ENCODE measurements around the gene CD82. TPM values are rescaled to one million over a fixed set of nuclear protein-coding genes. Genes with fewer than 3 reads are reported as not detected.

CD82 gene
- total RNA-seq, 6 experiments from 2014 or later = 18.9 to 69.4 (median 48.6) TPM

DNA sequence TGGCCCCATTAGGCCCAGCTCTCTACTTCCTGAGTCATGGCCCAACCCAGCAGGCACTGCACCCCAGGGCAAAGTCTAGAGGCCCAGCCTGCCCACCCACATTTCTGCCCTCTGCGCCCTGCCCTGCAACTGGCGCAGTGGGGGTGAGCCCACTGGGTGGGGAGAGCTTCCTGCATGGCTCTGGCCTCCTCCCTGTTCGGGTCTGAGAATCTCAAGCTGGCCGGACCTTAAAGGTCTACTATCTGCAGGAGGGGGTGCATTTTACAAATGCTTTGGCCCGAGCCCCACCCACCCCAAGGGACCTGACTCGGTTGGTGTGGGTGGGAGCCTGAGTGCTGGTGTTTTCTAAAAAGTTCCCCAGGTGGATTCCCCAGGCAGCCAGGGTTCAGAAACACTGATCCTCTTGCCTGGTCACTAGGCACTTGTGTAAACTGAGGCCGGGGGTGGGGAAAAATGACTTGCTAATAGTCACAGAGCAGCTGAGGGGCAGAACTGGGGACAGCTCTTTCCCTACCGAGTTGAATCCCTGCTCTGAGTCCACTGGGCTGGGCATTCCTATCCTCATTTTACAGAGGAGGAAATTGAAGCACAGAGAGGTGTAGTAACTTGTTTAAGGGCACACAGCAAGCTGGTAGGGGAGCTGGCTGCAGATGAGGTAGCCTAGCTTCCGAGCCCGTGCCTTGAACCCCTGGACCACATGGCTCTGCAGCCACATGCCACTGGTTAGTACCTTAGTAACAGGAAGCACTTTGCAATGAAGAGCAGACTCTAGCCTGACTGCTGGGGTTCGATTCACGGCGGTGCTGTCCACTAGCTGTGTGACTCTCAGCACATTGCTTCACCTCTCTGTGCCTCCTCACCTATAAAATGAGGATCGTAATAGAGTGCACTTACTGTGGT, 36.3 kb downstream of the CD82 start:
- no peaks in the 10 kb centered on the region for H3K27me3 ChIP-seq
- no peak overlapping the region for H3K27ac ChIP-seq
- peaks cover 0 to 7% (median 0%) of the 10 kb centered on the region in 4 donors for H3K4me1 ChIP-seq
- TF ChIP-seq, protein P1, sequence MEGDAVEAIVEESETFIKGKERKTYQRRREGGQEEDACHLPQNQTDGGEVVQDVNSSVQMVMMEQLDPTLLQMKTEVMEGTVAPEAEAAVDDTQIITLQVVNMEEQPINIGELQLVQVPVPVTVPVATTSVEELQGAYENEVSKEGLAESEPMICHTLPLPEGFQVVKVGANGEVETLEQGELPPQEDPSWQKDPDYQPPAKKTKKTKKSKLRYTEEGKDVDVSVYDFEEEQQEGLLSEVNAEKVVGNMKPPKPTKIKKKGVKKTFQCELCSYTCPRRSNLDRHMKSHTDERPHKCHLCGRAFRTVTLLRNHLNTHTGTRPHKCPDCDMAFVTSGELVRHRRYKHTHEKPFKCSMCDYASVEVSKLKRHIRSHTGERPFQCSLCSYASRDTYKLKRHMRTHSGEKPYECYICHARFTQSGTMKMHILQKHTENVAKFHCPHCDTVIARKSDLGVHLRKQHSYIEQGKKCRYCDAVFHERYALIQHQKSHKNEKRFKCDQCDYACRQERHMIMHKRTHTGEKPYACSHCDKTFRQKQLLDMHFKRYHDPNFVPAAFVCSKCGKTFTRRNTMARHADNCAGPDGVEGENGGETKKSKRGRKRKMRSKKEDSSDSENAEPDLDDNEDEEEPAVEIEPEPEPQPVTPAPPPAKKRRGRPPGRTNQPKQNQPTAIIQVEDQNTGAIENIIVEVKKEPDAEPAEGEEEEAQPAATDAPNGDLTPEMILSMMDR (IDR thresholded peaks at IDR 0.05) = no peak
- no peak for TF ChIP-seq POLR2A (IDR thresholded peaks at IDR 0.05)
- 91% methylated on average over 9 of the region's 14 CpGs for WGBS (ENCODE audit: insufficient coverage, low coverage, low lambda C conversion rate, missing lambda C conversion rate)
- H3K36me3 ChIP-seq = peaks cover 0 to 10% (median 4%) of the 10 kb centered on the region in 4 donors
- H3K4me3 ChIP-seq = no peak overlapping the region
- intact Hi-C loops (cut with DNase I) = no loop called here
- ATAC-seq (no peak), DNase-seq (no peak)
- H3K9me3 ChIP-seq = no peaks in the 10 kb centered on the region

DNA sequence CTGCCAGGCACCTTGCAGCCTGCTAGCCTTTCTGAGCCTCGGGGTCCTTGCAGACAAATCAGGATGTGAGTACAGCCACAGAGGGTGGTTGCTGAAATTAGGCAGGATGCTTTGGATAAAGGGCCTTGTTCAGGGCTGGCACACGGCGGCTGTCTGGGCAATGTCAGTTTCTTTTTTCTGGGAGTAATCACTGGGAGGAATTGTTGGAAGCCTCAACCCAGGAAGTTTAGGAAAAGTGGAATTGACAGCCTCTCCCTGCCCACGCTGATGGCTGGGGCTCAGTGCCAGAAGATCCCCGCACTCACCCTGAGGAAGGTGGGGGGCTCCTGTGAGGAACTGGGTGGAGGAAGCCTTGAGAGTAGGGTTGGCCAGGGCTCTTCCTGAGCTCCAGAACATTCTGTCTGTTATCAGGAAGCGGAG, 37.4 kb downstream of the CD82 start:
- TF ChIP-seq POLR2A (IDR thresholded peaks at IDR 0.05) = no peak
- TF ChIP-seq, protein P1 (IDR thresholded peaks at IDR 0.05) = no peak
- no peak overlapping the region for H3K4me3 ChIP-seq
- H3K27ac ChIP-seq = no peak overlapping the region
- 87% methylated on average over 3 of the region's 6 CpGs for WGBS (ENCODE audit: insufficient coverage, low coverage, low lambda C conversion rate, missing lambda C conversion rate)
- intact Hi-C loops (cut with DNase I) = no loop called here
- no peaks in the 10 kb centered on the region for H3K9me3 ChIP-seq
- peaks cover 0 to 10% (median 4%) of the 10 kb centered on the region in 4 donors for H3K36me3 ChIP-seq
- DNase-seq (no peak), ATAC-seq (peak in 1 of 4 donors; percentile 4)
- no peaks in the 10 kb centered on the region for H3K4me1 ChIP-seq
- H3K27me3 ChIP-seq = no peaks in the 10 kb centered on the region

DNA sequence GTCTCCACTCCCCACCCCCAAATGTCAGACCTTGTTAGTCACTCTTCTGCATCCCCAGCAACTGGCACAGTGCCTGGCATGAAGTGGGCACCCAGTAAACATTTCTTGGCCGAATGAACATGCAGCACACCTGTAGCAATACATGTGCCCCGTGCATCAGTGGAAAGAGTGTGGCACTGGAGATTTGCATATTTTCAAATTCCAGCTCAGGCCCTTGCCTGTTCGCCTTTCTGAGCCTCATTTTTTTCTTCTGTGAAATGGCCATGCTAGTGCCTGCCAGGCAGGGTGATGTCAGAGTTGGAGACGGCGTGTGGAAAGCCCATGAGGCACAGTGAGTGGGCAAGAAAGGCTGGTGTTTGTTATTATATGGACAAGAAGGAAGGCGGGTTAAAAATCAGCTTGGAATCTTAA, 38.7 kb downstream of the CD82 start:
- no peak for TF ChIP-seq POLR2A (IDR thresholded peaks at IDR 0.05)
- TF ChIP-seq, protein P1 (IDR thresholded peaks at IDR 0.05) = no peak
- intact Hi-C loops (cut with DNase I) = no loop called here
- Histone ChIP-seq H3K9me3 (no peaks in the 10 kb centered on the region), H3K36me3 (peaks cover 0 to 10% (median 4%) of the 10 kb centered on the region in 4 donors), H3K27me3 (no peaks in the 10 kb centered on the region), H3K27ac (no peak overlapping the region), H3K4me3 (no peak overlapping the region), H3K4me1 (no peaks in the 10 kb centered on the region)
- DNase-seq (no peak), ATAC-seq (no peak)
- 94% methylated on average over 6 of the region's 6 CpGs for WGBS (ENCODE audit: insufficient coverage, low coverage, low lambda C conversion rate, missing lambda C conversion rate)

DNA sequence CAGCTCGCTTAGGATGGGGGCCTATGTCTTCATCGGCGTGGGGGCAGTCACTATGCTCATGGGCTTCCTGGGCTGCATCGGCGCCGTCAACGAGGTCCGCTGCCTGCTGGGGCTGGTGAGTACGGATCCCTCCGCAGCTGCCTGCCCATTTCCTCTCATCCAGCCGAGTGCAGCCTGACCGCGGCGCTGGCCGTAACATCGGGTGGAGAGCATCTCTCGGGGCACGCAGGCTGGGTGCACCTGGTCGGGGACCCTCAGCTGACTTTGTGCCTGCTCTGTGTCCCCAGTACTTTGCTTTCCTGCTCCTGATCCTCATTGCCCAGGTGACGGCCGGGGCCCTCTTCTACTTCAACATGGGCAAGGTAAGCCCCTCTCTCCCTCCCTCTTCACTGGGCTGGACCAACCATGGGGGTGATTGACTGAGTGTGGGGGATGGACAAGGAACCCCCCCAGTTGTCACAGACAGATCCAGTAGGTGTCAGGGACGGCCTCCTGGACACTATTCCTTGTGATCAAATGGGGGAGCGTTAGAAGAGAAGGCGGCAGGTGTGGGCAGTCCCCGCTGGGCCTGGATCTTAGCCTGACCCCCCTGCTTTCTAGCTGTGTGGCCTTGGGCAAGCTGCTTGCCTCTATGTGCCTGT, 39.7 kb downstream of the CD82 start:
- Histone ChIP-seq H3K4me3 (no peak overlapping the region), H3K9me3 (no peaks in the 10 kb centered on the region), H3K27ac (no peak overlapping the region), H3K4me1 (no peaks in the 10 kb centered on the region), H3K27me3 (no peaks in the 10 kb centered on the region), H3K36me3 (peaks cover 0 to 10% (median 4%) of the 10 kb centered on the region in 4 donors)
- WGBS (ENCODE audit: insufficient coverage, low coverage, low lambda C conversion rate, missing lambda C conversion rate) = 84% methylated on average over 12 of the region's 25 CpGs
- intact Hi-C loops (cut with DNase I) = no loop called here
- ATAC-seq (no peak), DNase-seq (no peak)
- TF ChIP-seq POLR2A (IDR thresholded peaks at IDR 0.05) = no peak
- TF ChIP-seq, protein P1 (IDR thresholded peaks at IDR 0.05) = no peak

All from right lobe of liver (tissue), 6 donors.